ENCODE results near the gene AOC3.
"Not testable (repeated sequence)": the region's sequence is repeated elsewhere in the genome, so short reads cannot be mapped to it uniquely, and the experiment has no call there.

Gene AOC3

DNA sequence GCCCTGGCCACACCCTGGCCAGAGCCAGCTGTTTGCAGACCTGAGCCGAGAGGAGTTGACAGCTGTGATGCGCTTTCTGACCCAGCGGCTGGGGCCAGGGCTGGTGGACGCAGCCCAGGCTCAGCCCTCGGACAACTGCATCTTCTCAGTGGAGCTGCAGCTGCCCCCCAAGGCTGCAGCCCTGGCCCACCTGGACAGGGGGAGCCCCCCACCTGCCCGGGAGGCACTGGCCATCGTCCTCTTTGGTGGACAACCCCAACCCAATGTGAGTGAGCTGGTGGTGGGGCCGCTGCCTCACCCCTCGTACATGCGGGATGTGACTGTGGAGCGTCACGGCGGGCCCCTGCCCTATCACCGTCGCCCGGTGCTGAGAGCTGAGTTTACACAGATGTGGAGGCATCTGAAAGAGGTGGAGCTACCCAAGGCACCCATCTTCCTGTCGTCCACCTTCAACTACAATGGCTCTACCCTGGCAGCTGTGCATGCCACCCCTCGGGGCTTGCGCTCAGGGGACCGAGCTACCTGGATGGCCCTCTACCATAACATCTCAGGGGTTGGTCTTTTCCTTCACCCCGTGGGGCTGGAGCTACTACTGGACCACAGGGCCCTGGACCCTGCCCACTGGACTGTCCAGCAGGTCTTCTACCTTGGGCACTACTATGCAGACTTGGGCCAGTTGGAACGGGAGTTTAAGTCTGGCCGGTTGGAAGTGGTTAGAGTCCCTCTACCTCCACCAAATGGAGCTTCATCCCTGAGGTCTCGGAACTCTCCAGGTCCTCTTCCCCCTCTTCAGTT, 6.0 kb upstream of the AOC3 start:
- no peak for DNase-seq

DNA sequence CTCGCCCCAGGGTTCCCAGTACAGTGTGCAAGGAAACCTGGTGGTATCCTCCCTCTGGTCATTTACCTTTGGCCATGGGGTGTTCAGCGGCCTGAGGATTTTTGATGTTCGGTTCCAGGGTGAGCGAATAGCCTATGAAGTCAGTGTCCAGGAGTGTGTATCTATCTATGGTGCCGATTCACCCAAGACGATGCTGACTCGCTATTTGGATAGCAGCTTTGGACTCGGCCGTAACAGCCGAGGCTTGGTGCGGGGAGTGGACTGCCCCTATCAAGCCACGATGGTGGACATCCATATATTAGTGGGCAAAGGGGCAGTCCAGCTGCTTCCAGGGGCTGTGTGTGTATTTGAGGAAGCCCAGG, 5.5 kb upstream of the AOC3 start:
- no peak for DNase-seq

DNA sequence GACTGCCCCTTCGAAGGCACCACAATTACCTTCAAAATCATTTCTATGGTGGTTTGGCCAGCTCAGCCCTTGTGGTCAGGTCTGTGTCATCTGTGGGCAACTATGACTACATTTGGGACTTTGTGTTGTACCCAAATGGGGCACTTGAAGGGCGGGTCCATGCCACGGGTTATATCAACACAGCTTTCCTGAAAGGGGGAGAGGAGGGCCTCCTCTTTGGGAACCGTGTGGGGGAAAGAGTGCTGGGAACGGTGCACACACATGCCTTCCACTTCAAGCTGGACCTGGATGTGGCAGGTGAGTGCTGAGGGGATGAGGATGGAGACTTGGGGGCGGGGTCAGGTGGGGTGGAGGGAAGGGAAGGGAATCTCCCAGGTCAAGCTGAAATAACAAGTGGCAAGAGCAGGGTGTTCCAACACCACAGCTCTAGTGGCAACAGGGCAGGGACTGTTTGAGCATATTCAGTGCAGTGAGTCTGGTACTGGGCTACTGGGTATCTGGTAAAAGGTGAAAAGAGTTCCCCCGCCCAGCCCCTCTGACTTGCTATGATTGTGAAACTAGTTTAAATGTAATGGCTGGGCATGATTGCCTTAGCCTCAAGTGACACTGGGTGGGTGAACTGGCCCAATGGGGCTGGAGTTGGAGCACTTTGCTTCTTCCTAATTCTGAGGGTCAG, 4.9 kb upstream of the AOC3 start:
- peak; percentile 64 for DNase-seq

DNA sequence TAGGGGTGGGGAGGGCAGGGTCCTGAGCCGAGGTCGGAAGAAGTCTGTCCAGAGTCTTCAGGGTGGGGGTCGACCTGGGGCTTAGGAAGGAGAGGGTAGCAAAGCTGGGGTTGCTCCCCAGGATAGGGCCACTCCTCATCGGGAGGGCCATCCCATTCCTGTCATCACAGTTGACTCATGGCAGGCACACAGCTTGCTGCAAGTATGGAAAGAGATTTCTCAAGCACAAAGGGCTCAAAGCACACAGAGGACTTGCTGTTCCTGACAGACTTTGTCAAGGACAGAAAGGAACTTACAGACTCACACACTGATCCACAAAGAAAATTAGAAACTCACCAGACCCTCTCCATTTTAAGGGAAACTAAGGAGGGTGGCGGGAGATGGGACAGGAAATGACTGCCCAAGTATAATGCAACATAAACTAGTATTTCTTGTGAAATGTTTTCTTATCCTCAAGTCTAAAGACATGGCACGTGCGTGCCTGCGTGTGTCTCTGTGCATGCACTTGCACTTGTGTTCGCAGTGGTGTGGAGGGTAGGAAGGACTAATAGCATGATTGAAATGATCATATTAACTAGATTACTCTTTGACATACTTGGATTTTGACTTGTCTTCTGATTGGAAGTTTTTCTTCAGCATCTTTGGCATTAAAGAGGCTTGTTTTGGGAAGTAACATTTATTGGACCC, 4.3 kb upstream of the AOC3 start:
- no peak for DNase-seq

DNA sequence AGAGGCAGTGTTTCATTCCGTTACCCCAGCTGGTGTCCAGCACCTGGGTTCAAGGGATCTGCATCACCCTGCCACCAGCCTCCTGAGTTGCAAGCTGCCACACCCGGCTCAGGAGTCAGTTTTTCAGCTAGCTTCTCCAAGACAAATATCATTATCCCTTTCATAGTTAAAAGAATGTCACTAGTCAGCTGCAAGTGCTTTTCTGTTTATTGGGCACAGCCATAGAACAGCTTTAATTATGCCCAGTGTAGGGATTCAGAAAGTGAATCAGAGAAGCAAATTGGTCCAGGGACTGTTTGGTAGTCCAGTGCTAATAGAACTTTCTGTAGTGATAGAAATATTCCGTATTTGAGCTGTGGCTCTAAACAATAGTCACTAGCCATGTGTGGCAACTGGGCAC, 2.9 kb upstream of the AOC3 start:
- DNase-seq, result no peak

DNA sequence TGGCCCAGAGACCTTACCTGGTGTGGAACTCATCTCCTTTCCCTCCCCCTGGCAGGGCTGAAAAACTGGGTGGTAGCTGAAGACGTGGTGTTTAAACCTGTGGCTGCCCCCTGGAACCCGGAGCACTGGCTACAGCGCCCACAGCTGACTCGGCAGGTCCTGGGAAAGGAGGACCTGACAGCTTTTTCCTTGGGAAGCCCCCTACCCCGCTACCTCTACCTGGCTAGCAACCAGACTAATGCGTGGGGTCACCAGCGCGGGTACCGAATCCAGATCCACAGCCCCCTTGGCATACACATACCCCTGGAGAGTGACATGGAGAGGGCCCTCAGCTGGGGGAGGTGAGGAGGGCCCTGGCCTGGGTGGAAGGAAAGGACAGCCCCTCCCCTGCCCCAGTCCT, 2.0 kb upstream of the AOC3 start:
- DNase-seq, result no peak

DNA sequence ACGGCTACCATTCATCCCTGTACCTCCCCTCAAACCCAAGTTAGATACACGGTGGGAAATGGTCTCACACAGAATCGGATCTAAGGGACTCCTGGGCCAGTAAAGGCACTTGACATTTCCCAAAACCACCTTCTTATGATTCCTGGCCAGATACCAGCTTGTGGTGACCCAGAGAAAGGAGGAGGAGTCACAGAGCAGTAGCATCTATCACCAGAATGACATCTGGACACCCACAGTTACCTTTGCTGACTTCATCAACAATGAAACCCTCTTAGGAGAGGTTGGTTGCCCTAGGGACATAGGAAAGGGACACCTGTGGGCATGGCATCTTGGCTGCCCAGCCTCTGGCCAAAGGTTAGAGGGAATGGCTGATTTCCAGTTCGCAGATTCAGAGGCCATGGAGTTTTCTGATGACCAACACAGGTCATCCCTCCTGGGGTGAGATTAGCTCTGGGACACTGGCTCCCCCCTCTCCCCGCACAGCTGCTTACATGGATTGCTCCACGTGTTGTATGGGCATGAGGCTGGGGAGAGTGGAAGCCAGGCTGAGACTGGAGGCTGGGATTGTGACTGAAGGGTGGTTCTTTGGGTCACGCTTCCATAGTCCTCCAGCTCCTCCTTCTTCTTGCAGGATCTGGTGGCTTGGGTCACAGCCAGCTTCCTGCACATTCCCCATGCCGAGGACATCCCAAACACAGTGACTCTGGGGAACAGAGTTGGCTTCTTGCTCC, 1.4 kb upstream of the AOC3 start:
- no peak for DNase-seq

DNA sequence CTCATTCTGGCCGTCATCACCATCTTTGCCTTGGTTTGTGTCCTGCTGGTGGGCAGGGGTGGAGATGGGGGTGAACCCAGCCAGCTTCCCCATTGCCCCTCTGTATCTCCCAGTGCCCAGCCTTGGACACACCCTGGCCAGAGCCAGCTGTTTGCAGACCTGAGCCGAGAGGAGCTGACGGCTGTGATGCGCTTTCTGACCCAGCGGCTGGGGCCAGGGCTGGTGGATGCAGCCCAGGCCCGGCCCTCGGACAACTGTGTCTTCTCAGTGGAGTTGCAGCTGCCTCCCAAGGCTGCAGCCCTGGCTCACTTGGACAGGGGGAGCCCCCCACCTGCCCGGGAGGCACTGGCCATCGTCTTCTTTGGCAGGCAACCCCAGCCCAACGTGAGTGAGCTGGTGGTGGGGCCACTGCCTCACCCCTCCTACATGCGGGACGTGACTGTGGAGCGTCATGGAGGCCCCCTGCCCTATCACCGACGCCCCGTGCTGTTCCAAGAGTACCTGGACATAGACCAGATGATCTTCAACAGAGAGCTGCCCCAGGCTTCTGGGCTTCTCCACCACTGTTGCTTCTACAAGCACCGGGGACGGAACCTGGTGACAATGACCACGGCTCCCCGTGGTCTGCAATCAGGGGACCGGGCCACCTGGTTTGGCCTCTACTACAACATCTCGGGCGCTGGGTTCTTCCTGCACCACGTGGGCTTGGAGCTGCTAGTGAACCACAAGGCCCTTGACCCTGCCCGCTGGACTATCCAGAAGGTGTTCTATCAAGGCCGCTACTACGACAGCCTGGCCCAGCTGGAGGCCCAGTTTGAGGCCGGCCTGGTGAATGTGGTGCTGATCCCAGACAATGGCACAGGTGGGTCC, 607 bp downstream of the AOC3 start:
- DNase-seq, result not testable (repeated sequence)

DNA sequence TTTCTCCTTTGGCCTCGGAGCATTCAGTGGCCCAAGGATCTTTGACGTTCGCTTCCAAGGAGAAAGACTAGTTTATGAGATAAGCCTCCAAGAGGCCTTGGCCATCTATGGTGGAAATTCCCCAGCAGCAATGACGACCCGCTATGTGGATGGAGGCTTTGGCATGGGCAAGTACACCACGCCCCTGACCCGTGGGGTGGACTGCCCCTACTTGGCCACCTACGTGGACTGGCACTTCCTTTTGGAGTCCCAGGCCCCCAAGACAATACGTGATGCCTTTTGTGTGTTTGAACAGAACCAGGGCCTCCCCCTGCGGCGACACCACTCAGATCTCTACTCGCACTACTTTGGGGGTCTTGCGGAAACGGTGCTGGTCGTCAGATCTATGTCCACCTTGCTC, 1.4 kb downstream of the AOC3 start:
- DNase-seq, result no peak

DNA sequence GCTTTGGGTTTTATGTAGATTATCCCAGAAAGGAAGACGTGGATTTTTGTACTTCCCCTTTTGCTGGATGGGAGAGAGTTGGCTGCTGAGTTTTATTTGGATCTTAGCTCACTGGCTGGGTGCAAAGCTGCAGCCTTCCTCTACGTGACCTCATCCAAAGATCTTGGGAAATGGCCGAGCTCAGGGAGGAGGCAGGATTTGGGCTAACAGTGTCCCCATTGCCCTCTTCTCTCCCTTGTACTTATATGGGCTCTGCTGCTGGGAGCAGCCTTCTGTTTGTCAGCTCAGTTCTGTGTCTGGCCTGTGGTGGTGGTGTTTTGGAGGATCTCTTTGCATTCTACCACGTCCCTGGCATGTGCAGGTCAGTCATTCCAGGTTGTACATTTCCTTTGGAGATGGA, 2.0 kb downstream of the AOC3 start:
- DNase-seq, result no peak

DNA sequence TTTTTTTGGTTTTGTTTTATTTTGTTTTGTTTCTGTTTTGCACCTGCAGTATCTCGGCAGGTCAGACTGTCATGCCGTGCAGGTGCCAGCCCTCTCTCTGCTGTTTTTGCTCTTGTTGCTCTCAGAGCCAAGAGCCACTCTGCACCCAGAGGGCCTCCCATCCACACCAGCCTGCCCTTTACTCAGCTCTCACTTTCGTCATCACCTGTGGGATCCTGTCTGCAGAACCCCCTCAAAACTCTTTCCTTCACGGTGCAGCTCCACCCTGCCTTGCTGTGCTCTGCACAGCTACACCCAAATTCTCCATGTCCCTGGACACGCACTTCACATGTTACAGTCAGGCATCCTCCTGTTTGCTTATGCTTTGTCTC, 2.6 kb downstream of the AOC3 start:
- DNase-seq, result no peak

DNA sequence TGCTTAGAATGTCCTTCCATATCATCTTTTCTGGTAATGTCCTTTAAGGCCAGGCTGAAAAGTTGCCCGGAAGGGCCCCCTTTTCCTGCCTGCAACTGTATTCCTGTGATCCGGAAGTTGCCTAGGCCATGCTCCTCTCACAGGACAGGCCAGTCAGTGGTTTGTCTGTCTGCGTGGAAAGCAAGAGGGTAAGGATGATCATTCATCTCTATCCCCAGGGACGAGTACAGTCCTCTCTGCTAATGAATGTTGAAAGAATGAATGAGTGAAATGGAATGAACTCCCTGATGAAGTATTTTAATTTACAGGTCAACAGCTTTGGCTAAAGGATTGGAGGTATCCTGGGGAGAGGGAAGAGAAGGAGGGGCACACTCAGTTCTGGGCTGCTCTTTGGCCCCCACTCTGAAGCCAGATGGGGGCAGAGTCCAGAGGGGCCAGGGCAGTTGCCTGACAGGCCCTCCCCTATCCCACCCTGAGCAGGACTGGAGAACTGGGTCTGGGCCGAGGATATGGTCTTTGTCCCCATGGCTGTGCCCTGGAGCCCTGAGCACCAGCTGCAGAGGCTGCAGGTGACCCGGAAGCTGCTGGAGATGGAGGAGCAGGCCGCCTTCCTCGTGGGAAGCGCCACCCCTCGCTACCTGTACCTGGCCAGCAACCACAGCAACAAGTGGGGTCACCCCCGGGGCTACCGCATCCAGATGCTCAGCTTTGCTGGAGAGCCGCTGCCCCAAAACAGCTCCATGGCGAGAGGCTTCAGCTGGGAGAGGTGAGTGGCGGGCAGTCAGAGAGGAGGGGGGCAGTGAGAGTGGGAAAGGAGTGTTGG, 3.2 kb downstream of the AOC3 start:
- no peak for DNase-seq

DNA sequence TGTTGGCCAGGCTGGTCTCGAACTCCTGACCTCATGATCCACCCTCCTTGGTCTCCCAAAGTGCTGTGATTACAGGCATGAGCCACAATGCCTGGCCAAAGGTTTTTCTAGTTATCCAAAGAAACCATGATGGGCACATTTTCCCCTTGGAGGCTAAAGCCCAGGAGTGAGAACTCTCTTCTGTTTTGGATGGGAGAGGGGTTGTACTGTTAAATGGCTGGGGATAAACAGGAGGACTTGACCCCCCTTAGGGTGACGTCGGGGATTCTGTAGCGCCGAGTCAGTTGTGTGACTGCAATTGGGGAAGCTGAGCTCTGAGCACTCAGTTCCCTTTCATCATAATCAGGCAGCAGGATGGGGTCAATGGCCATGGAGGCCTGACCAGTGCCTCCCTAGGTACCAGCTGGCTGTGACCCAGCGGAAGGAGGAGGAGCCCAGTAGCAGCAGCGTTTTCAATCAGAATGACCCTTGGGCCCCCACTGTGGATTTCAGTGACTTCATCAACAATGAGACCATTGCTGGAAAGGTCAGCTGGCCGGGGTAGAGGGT, 4.1 kb downstream of the AOC3 start:
- no peak for DNase-seq

DNA sequence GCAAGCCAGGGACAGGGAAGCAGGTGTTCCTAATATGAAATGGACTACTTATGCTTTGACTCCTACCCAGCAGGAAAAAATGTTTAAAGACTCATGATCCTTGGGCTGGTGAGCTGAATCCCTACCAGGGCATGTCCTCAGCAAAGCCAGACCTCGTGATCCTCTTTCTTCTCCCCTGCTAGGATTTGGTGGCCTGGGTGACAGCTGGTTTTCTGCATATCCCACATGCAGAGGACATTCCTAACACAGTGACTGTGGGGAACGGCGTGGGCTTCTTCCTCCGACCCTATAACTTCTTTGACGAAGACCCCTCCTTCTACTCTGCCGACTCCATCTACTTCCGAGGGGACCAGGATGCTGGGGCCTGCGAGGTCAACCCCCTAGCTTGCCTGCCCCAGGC, 5.1 kb downstream of the AOC3 start:
- DNase-seq, result not testable (repeated sequence)

DNA sequence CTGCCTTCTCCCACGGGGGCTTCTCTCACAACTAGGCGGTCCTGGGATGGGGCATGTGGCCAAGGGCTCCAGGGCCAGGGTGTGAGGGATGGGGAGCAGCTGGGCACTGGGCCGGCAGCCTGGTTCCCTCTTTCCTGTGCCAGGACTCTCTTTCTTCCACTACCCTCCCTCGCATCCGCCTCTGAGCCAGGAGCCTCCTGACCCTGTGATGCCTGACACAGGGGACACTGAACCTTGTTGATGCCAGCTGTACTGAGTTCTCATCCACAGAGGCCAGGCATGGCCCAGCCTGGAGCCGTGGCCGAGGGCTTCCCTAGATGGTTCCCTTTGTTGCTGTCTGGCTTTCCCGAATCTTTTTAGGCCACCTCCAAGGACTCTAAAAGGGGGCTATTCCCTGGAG, 5.5 kb downstream of the AOC3 start:
- DNase-seq, result not testable (repeated sequence)

DNA sequence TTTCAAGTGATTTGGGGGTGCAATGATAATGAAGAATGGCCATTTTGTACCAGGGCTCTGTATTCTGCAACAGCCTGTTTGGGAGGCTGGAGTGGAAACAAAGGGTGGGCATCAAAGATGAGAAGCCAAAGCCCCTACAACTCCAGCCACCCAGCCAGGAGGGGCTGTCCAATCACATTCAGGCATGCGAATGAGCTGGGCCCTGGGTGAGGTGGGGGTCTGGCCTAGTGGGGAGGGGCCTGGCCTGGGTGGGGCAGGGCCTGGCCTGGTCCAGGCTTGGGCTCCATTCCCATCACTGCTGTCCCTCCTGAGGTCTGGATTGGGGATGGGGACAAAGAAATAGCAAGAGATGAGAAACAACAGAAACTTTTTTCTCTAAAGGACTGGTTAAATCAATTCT, 6.4 kb downstream of the AOC3 start:
- DNase-seq, result no peak

DNA sequence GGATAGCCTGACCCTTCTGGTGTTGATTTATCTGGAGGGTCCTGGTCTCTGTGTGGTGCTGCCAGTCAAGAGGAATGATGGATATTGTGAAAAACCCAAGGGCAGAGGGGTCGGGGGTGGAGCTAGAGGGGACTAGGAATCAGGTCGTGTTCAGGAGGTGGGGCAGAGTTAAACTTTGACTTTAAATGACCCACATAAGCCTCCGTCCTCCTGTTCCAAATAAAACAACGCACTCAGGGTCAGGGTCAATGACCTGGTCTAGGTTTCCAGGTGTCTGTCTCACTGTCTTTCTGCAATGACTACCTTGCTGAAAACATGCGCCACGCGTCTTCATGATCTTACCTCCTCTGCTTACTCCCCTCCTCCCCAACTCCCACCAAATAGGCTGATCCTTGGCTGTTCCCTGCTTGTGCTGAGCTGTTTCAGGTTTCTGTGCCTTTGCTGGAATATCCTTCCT, 14.7 kb downstream of the AOC3 start:
- no peak for DNase-seq

DNA sequence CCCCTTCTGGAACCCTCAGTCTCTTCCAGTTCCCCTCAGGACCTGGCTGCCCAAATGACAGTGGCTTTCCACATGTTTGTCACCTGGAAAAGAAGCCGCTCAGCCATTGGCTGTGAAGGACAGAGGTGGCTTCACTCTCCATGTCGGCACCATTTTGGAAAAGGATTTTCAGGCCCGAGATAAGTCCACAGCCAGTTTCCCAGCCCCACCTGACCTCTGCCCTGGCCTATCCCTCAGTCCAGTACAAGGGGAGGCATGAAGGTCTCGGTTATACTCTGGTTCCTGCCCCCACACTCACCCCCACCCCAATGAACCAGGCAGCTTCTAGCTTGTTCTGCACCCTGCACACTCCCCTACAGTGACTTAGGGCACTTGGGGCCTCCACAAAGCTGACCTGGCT, 15.2 kb downstream of the AOC3 start:
- no peak for DNase-seq

DNA sequence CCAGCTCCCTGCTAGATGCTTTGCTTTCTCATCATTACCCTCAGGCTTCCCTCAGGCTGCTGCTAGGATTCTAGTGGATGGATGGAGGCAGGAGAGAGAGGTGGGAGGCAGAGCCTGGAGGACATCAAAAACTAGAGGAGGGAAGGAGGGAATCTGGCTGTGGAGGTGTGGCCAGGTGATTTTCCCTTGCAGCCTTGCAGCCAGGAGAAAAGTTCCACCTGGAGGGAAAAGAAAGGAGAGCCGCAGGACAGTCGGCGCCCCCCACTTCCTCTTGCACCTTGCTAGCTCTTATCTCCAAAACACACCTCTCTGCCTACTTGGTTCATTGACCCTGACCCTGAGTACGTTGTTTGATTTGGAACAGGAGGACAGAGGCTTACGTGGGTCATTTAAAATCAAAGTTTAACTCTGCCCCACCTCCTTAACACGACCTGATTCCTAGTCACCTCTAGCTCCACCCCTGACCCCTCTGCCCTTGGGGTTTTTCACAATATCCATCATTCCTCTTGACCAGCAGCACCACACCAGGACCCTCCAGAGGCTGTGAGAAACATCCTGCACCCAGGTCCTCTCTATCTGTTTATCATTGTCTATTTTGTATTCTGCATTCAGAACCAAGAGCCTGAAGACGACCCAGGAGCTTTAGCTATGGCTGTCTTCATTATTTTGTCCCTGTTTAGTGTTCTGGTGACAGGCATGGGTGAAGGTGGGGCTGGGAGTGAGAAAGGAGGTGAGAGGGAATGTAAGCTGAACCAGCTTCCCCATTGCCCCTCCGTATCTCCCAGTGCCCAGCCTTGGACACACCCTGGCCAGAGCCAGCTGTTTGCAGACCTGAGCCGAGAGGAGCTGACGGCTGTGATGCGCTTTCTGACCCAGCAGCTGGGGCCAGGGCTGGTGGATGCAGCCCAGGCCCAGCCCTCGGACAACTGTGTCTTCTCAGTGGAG, 15.9 kb downstream of the AOC3 start:
- no peak for DNase-seq

DNA sequence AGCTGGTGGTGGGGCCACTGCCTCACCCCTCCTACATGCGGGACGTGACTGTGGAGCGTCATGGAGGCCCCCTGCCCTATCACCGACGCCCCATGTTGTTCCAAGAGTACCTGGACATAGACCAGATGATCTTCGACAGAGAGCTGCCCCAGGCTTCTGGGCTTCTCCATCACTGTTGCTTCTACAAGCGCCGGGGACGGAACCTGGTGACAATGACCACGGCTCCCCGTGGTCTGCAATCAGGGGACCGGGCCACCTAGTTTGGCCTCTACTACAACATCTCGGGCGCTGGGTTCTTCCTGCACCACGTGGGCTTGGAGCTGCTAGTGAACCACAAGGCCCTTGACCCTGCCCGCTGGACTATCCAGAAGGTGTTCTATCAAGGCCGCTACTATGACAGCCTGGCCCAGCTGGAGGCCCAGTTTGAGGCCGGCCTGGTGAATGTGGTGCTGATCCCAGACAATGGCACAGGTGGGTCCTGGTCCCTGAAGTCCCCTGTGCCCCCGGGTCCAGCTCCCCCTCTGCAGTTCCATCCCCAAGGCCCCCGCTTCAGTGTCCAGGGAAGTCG, 16.8 kb downstream of the AOC3 start:
- not testable (repeated sequence) for DNase-seq
